HG03108 (cell line): Measurements from ENCODE around the gene ZNF718.
"Not testable (repeated sequence)": the region's sequence is repeated elsewhere in the genome, so short reads cannot be mapped to it uniquely, and the experiment has no call there.

ENCODE experiments used
- ATAC-seq: cut with Tn5 transposase; IDR thresholded peaks from one replicate; pipeline ENCODE4 v1.9.1; 2021; ENCODE audit warnings: moderate library complexity; ENCODE audit not compliant: unreplicated experiment

The ZNF718 gene

GRCh38 chr4:124275-125081 is at the start of gene ZNF718:
TSS of gene ZNF718 (plus strand) at chr4:124501. CDS start at chr4:124671, 170 bp downstream.
- ATAC-seq = peak; percentile 98

GRCh38 chr4:85951-86350 is 38.4 kb upstream of the ZNF718 start:
- ATAC-seq = no peak

- ATAC-seq = not testable (repeated sequence)
Observed at GRCh38 chr4:86559-87324, 37.6 kb upstream of the ZNF718 start.

- no peak for ATAC-seq
Observed at GRCh38 chr4:98386-98785, 25.9 kb upstream of the ZNF718 start.

GRCh38 chr4:99863-100262 is 24.4 kb upstream of the ZNF718 start:
- no peak for ATAC-seq

GRCh38 chr4:107083-107443 is 17.2 kb upstream of the ZNF718 start:
- no peak for ATAC-seq

GRCh38 chr4:107444-108429 is 16.6 kb upstream of the ZNF718 start:
- no peak for ATAC-seq

GRCh38 chr4:112771-113170 is 11.5 kb upstream of the ZNF718 start:
- no peak for ATAC-seq

GRCh38 chr4:113732-114131 is 10.6 kb upstream of the ZNF718 start:
- no peak for ATAC-seq

GRCh38 chr4:114149-114548 is 10.2 kb upstream of the ZNF718 start:
- ATAC-seq = no peak

GRCh38 chr4:116499-116898 is 7.8 kb upstream of the ZNF718 start:
- no peak for ATAC-seq

GRCh38 chr4:120616-121015 is 3.7 kb upstream of the ZNF718 start:
- ATAC-seq = no peak

GRCh38 chr4:121408-122084 is 2.8 kb upstream of the ZNF718 start:
- no peak for ATAC-seq

GRCh38 chr4:123922-124274 is 403 bp upstream of the ZNF718 start:
- ATAC-seq = not testable (repeated sequence)

GRCh38 chr4:125091-125771 is 930 bp downstream of the ZNF718 start:
- ATAC-seq = peak; percentile 10

GRCh38 chr4:125833-126232 is 1.5 kb downstream of the ZNF718 start:
- no peak for ATAC-seq

- no peak for ATAC-seq
Observed at GRCh38 chr4:132483-132882, 8.2 kb downstream of the ZNF718 start.

GRCh38 chr4:138935-139334 is 14.6 kb downstream of the ZNF718 start:
- no peak for ATAC-seq

GRCh38 chr4:139691-140090 is 15.4 kb downstream of the ZNF718 start:
- ATAC-seq = no peak

GRCh38 chr4:146621-147020 is 22.3 kb downstream of the ZNF718 start:
- no peak for ATAC-seq
